GM12801 (cell line): Measurements from ENCODE around the gene APOL1.

Experiments
- CTCF ChIP-seq: IDR thresholded peaks from one replicate; pipeline ENCODE4 v1.5.1; 2011; ENCODE audit warnings: control low read depth; ENCODE audit not compliant: insufficient read length; ENCODE audit errors: extremely low read depth

Gene APOL1

DNA sequence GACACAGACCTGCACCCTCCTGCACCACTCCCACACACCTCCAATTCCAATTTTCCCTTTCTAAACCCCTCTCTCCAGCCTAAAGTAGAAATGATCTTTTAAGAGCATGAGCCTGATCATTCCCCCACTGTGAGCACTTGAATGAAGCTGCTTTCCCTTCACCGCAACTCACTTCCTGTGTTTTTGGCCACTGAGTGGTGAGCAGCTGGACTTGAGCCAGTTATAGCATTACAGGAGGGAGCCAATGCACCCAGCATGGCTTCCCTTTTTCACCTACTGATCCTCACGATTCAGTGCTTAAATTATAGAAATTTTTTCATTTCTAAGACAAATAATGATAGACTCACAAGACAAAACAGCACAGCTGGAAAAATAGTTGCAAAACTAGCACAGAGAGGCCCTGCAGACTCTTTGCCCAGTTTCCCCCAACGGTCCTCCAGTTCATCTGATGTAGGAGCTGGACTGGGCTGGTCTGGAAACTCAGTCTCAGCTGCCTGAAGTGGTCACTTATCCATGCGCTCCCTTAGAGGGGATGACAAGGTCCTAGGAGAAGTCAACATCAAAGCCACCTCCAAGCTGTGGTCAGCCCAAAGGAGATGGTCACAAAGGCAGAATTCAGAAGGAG, 41.6 kb upstream of the APOL1 start:
- no peak for TF ChIP-seq CTCF

- TF ChIP-seq CTCF, result no peak
Measured at GRCh38 chr22:36212901-36213300, 40.0 kb upstream of the APOL1 start.

DNA sequence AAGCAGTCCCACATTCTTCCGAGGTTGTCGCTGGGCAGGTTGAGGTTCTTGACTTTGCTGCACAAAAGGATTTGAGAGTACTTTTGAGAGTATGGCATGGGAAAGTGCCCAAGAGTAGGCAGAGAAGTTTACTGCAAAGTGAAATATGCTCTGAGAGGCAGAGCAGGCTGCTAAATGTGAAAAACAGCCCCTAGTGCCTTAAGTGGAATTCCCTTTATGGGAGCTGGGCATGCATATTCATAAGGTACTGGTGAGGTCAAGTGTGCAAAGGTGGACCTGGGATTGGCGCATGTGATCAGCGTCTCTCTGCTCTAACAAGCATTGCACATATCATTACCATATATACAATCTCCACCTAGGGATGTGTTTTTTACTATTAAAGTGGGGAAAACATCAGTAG, 39.3 kb upstream of the APOL1 start:
- no peak for TF ChIP-seq CTCF

DNA sequence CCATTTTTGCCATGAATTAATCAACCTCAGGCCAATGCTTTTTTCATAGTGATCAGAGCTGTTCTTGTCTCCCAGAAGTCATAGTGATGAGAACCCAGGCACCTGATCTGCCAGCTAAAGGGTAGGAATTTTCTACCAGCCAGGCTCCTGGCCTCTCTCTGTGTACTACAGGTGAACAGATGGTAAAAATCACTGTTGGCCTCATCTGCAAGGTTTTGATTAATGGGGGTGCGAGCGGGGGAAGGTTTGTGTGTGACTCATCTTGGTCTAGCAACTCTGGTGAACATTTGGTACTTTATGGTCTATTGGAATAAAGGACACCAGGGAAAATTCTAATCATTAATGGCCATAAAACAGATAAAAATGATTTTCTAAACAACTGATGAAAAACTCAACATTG, 37.0 kb upstream of the APOL1 start:
- TF ChIP-seq CTCF, result no peak

GRCh38 chr22:36218648-36219193, 34.2 kb upstream of the APOL1 start:
- TF ChIP-seq CTCF, result no peak

- TF ChIP-seq CTCF, result no peak
Measured at GRCh38 chr22:36220451-36220921, 32.4 kb upstream of the APOL1 start.

DNA sequence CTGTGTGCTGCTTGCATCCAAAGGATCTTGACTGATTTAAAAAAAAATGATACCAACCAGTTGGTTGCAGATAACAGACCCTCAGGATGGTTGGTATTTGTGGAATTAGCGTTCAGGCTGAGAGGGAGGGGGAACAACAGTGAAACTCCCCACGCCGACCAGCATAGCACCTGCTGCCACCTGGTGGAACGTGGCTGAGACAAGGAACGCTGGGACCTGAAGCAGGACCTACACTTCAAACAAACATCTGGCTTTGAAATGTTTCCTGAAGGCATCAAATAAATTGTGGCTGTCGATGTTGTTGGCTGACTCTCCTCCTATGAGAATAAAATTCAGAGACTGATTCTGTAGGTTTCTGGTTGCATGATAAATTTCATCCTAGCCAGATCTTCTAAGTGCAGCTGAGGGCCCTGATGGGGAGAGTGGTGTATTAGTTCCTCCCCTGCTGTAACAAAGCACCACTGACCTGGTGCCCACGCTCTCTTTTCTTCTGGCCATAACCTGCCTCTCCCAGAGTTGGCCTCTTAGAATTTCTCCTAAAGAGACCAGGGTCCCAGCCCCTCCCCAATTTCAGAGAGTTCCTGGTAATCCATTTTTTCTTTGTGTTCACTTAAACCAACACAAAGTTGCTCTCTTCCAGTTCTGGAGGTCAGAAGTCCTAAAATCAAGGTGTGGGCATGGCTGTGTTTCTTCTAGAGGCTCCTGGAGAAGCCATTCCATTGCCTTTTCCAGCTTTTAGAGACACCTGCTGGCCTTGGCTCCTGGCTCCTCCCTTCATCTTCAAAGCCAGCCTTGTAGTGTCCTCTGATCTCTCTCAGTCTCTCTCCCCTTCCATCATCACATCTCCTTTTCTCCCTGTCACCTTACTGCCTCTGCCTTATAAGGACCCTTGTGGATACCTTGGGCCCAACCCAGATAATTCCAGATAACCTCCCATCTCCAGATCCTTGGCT, 30.9 kb upstream of the APOL1 start:
- no peak for TF ChIP-seq CTCF
